ENCODE data around the gene BCAP31.

GRCh38 chrX:153773218-153773611, 49.0 kb upstream of the BCAP31 start:
- TF ChIP-seq POLR2AphosphoS5 (IDR thresholded peaks at IDR 0.05) (no peak), CTCF (IDR thresholded peaks at IDR 0.05 in 8 of 11, conservative IDR thresholded peaks at IDR 0.05 in 3 of 11) (no peak)
